Measurements from ENCODE around the gene MLXIP. TPM values are rescaled to one million over a fixed set of nuclear protein-coding genes. Genes with fewer than 3 reads are reported as not detected.
A peak's percentile ranks its signal among the peaks of the same experiment; 100 is the strongest.

The MLXIP gene
- total RNA-seq, 2 donors from 2014 or later: 28.4 to 48.6 TPM

DNA sequence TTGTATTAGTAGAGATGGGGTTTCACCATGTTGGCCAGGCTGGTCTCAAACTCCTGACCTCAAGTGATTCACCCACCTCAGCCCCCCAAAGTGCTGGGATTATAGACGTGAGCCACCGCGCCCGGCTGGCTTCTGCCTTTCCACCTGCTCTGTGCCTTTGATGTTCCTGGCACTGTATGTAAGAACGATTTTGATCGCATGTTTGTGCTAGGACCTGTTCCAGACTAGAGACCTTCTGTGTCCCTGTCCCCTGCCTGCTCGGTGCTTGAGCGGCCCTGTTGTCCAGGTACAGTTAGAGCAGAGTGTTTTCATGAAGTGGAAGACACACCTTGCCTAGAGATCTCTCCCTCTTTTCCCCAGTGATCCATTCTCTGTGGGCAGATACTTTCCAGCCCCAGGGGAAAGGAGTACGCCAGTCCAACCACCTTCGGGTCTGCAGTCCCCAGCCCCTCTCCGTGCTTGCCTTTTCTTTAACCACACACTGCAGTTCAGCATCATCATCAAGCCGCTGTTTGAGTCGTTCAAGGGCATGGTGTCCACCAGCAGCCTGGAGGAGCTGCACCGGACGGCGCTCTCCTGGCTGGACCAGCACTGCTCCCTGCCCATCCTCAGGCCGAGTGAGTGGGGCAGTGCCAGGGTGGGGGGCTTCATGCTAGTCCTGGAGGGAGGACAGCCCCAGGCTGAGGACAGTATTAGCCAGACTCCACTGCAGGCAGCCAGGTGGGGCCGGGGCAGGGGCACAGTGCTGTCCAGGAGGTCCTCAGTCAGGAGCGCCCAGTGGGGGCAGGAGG is 62.1 kb downstream of the MLXIP start:
- H3K4me3 Mint-ChIP-seq: no peak overlapping the region
- H3K27me3 Mint-ChIP-seq: no peaks in the 10 kb centered on the region
- no peak for ATAC-seq
- peaks cover 0 to 4% of the 10 kb centered on the region in 2 donors for H3K4me1 Mint-ChIP-seq (ENCODE audit: low read depth in 2 of 2)
- DNase-seq (ENCODE audit: low spot score): no peak
- H3K9me3 Mint-ChIP-seq: no peaks in the 10 kb centered on the region
- H3K27ac Mint-ChIP-seq: no peak overlapping the region
- no peaks in the 10 kb centered on the region for H3K36me3 Mint-ChIP-seq

DNA sequence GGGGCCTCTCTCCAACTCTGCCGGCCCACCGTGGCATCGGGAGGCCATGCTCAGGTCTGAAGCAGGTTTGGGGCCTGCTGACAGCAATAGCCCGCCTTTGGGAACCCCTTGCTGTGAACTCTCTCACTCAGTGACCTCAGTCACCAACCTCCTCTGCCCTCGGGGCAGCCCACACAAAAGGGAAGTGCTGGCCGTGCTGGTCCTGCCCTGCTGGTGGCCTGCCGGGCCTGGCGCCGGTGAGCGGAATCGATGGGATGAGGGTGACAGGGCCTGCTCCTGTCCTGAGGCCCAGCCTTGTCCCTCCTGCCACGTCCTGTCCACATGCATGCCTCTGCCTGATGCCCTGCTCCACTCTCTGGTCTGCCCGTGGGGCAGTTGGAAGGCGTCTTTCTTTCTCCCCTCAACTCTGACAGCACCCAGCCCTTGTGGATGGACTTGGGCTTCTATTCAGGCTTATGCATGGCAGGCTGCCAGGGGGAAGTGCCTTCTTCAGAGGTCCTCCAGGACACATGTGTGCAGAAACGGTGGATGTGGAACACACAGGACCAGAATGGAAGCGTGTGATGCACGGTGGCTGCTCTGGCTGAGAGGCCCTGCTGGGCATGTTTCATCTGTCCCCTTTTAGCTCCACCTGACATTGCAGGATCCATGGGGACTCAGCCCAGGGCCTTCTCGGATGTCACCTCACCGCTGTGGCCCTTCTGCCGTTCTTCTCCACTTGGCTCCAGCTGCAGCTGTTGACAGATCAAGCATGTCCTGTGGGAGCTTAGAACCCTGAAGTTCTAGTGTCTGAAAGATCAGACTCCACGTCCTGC is 63.6 kb downstream of the MLXIP start:
- Mint-ChIP-seq H3K4me1 (ENCODE audit: low read depth in 2 of 2) (peaks cover 0 to 4% of the 10 kb centered on the region in 2 donors), H3K9me3 (no peaks in the 10 kb centered on the region), H3K4me3 (no peak overlapping the region), H3K27ac (no peak overlapping the region), H3K27me3 (no peaks in the 10 kb centered on the region), H3K36me3 (no peaks in the 10 kb centered on the region)
- no peak for DNase-seq (ENCODE audit: low spot score)
- ATAC-seq: no peak

DNA sequence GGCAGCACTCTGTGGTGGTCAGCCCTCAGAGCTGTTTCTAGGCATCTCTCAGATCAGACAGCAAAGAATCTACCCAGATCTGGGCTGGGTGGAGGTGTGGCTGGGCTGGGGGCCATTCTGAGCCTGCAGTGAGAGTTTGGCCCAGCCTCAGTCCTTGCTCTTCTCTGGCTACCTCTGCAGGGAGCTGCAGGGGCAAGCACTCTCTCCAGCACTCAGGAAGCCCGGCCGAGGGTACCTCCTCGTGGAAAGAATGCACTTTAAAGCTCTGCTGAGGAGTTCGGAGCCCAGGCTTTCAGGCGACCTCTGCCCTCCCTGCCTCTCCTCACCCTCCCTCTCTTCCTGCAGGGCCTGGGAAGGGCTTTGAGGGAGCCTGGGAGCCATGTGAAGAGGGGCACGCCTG is 64.3 kb downstream of the MLXIP start:
- Mint-ChIP-seq H3K36me3 (no peaks in the 10 kb centered on the region), H3K27me3 (no peaks in the 10 kb centered on the region), H3K4me3 (no peak overlapping the region), H3K9me3 (no peaks in the 10 kb centered on the region), H3K4me1 (ENCODE audit: low read depth in 2 of 2) (peaks cover 0 to 4% of the 10 kb centered on the region in 2 donors), H3K27ac (no peak overlapping the region)
- no peak for ATAC-seq
- DNase-seq (ENCODE audit: low spot score): no peak

DNA sequence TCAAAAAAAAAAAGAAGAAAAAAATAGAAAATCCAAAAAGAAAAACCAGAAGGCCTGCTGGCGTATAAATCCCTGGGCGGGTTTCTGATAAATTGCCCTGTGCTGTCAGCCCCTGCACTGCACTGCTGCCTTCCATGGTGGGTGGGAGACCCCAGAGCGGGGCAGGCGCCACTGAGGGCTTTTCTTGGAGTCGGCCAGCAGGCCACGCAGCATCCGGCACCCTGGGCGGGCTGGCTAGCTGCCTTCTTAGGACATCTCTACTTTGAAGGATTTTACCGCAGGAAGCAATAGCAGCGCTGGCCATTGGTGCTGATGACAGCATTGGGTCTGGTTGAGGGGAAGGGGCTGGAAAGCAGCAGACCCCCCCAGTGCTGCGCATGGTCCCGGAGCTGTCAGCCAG is 66.3 kb downstream of the MLXIP start:
- DNase-seq (ENCODE audit: low spot score) (no peak), ATAC-seq (no peak)
- H3K9me3 Mint-ChIP-seq: no peaks in the 10 kb centered on the region
- H3K4me3 Mint-ChIP-seq: no peak overlapping the region
- H3K36me3 Mint-ChIP-seq: no peaks in the 10 kb centered on the region
- no peak overlapping the region for H3K27ac Mint-ChIP-seq
- peaks cover 0 to 4% of the 10 kb centered on the region in 2 donors for H3K4me1 Mint-ChIP-seq (ENCODE audit: low read depth in 2 of 2)
- H3K27me3 Mint-ChIP-seq: no peaks in the 10 kb centered on the region

DNA sequence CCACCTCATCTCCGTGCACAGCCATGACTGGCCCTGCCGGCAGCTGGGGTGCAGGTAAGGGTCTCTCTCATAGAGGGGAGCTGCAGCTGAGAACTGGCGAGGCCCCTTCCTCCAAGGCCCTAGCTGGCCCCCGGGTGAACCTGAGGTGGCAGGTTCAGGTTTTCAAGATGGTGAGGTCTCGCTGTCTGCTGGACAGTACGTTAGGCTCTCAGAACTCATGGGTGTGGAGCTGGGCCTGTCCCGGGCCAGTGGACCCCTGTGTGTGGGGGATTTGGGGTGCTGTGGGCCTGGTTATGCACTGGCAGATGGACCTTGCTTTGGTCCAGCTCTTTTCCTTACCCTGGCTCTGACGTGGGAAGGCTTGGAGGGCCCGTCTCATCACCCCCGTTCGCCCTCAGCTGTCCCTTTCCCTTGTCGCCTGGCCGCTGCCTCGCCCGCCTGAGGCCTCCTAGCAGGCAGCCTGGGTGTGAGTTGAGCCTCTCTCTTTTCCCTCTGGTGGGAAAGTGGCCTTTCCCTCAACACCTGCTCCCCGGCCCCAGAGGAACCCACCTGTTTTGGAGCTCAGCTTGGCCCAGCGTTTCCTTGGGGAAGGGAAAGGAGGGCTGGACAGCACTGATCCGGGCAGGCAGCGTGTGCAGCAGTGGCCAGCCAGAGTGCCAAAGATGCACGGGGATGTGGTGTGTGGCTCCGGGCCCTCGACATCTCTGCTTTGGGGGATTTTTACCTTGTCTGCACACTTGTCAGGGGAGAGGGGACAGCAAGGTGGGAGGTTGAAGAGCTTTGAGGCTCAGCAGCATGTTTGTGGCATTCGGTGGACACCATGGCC is 67.2 kb downstream of the MLXIP start:
- Mint-ChIP-seq H3K9me3 (no peaks in the 10 kb centered on the region), H3K27ac (no peak overlapping the region), H3K36me3 (no peaks in the 10 kb centered on the region), H3K27me3 (no peaks in the 10 kb centered on the region), H3K4me1 (ENCODE audit: low read depth in 2 of 2) (peaks cover 0 to 4% of the 10 kb centered on the region in 2 donors), H3K4me3 (no peak overlapping the region)
- DNase-seq (ENCODE audit: low spot score) (no peak), ATAC-seq (no peak)

DNA sequence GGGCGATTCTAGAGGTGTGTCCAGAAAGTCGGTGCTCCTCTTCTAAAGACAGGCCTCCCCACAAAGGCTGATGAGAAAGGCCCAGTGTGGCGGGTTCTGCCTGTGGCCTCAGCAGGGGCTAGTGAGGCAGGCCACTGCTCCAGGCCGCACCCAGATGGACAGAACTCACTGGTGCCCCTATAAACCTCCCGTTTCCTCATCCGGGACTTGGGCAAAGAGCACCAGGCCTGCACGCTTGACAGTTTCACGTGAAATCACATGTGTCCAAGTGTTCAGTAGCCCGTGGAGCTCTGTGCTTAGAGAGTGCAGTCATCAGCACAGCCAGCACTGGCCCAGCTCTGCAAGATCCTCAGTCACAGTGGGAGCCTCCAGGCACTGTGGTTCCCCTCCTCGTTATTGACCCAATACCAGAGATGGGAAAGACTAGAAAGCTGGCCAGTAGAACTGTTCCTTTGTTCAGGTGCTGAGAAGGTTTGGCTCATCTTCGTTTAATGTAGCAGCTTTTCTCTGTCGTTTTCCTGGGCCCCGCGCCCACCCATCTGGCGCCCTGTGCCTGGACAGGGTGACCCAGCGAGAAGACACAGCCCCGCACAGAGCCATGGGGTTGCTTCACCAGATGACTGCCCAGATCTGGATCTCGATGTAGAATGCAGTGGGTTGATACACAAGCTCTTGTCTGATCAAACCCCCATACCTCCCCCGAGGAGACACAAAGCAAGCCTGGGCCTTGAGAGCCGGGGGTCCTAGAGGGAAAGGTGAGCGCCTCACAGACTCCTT is 69.1 kb downstream of the MLXIP start:
- Mint-ChIP-seq H3K36me3 (no peaks in the 10 kb centered on the region), H3K4me1 (ENCODE audit: low read depth in 2 of 2) (peaks cover 4 to 5% of the 10 kb centered on the region in 2 donors), H3K9me3 (no peaks in the 10 kb centered on the region), H3K27me3 (no peaks in the 10 kb centered on the region), H3K4me3 (no peak overlapping the region), H3K27ac (peak overlapping the region in 1 of 2 donors; percentile 80)
- no peak for DNase-seq (ENCODE audit: low spot score)
- peak in 1 of 2 donors; percentile 29 for ATAC-seq

DNA sequence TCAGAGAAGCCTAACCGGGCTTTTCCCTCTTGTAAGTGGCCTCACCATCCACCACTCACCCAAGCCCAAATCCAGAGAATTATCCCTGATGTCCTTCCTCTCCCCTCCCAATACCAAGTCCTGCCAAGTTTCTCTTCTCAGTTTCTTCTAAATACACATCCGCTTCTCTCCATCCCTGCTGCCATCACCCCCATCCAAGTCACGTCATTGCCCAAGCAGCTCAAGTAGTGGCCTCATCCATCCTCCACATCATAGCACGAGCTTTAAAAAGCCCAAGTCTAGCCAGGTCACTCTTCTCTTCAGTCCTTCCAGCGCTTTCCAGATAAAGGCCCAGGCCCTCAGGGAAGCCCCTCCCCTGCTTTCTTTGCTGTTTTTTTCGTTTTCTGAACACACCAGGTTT is 70.1 kb downstream of the MLXIP start:
- H3K4me1 Mint-ChIP-seq (ENCODE audit: low read depth in 2 of 2): peaks cover 3 to 5% of the 10 kb centered on the region in 2 donors

DNA sequence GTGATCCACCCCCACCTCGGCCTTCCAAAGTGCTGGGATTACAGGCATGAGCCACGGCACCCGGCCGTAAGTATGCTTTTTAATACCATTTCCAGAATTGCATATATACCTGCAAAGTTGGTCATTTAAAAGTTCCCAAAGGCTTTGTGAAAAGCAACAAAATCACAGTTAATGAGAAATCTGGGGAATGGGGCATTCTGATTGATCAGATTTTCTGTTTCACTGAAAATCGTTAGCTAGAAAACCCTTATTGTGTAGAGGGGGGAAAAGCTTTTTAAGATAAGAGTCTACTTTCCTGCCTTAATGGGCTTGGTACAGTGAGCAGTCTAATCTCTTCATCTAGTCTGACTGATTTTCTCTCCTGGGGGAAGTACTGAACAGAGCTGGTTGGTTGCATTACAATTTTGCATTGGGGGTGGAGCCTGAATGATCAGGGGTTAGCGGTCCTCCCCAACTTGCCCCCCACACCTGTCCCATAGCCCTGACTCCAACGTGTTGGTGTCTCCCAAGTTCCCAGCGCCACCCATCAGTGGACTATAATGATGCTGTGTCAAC is 71.6 kb downstream of the MLXIP start:
- Mint-ChIP-seq H3K27ac (no peak overlapping the region), H3K27me3 (no peaks in the 10 kb centered on the region), H3K4me3 (no peak overlapping the region), H3K36me3 (no peaks in the 10 kb centered on the region), H3K4me1 (ENCODE audit: low read depth in 2 of 2) (peaks cover 0 to 5% of the 10 kb centered on the region in 2 donors), H3K9me3 (no peaks in the 10 kb centered on the region)
- ATAC-seq (no peak), DNase-seq (ENCODE audit: low spot score) (no peak)

More for the DNA sequence above, 70.1 kb downstream of the MLXIP start:
- ATAC-seq: no peak
- Mint-ChIP-seq H3K36me3 (no peaks in the 10 kb centered on the region), H3K4me3 (no peak overlapping the region), H3K27me3 (no peaks in the 10 kb centered on the region), H3K9me3 (no peaks in the 10 kb centered on the region), H3K27ac (peak overlapping the region in 1 of 2 donors; percentile 80)
- DNase-seq (ENCODE audit: low spot score): no peak

DNA sequence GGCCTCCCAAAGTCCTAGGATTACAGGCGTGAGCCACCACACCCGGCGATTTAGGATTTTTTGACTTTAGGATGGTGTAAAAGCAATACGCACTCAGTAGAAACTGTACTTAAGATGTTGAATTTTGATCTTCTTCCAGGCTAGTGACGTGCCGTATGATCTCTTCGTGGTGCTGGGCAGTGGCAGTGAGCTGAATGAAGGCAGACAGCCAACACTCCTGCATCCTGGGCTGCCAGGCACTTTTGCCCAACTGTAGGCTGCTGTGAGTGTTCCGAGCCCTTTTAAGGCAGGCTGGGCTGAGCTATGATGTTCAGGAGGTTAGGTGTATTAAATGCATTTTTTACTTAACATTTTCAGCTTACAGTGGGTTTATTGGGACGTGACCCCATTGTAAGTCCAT is 74.2 kb downstream of the MLXIP start:
- peak overlapping the region in 1 of 2 donors; percentile 47 for H3K27ac Mint-ChIP-seq
- H3K27me3 Mint-ChIP-seq: peaks cover 0 to 3% of the 10 kb centered on the region in 2 donors
- ATAC-seq (no peak), DNase-seq (ENCODE audit: low spot score) (no peak)
- no peak overlapping the region for H3K4me3 Mint-ChIP-seq
- no peaks in the 10 kb centered on the region for H3K36me3 Mint-ChIP-seq
- no peaks in the 10 kb centered on the region for H3K9me3 Mint-ChIP-seq
- peaks cover 0 to 13% of the 10 kb centered on the region in 2 donors for H3K4me1 Mint-ChIP-seq (ENCODE audit: low read depth in 2 of 2)

DNA sequence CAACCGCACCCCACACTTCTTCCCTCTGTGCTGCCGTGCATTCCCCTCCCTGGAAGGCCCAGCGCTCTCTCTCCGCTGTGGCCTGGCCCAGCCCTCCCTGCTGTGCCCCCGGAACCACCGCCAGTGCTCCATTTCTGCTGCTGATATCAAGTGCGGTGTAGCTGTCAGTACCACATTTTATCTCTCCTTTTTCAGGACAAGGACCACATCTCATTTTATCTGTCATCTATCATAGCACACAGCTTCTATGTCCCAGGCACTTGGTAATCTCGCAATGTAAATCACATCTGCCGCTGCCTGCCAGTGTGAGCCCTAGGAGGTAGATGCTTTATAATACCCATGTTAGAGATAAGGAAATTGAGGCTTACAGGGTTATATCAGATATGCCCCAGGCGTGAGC is 77.1 kb downstream of the MLXIP start:
- H3K4me3 Mint-ChIP-seq: no peak overlapping the region
- H3K9me3 Mint-ChIP-seq: no peaks in the 10 kb centered on the region
- no peak for DNase-seq (ENCODE audit: low spot score)
- no peaks in the 10 kb centered on the region for H3K36me3 Mint-ChIP-seq
- ATAC-seq: peak in 1 of 2 donors; percentile 27
- peak overlapping the region in 1 of 2 donors; percentile 76 for H3K27ac Mint-ChIP-seq
- H3K27me3 Mint-ChIP-seq: peaks cover 0 to 3% of the 10 kb centered on the region in 2 donors
- H3K4me1 Mint-ChIP-seq (ENCODE audit: low read depth in 2 of 2): peaks cover 5 to 27% of the 10 kb centered on the region in 2 donors

DNA sequence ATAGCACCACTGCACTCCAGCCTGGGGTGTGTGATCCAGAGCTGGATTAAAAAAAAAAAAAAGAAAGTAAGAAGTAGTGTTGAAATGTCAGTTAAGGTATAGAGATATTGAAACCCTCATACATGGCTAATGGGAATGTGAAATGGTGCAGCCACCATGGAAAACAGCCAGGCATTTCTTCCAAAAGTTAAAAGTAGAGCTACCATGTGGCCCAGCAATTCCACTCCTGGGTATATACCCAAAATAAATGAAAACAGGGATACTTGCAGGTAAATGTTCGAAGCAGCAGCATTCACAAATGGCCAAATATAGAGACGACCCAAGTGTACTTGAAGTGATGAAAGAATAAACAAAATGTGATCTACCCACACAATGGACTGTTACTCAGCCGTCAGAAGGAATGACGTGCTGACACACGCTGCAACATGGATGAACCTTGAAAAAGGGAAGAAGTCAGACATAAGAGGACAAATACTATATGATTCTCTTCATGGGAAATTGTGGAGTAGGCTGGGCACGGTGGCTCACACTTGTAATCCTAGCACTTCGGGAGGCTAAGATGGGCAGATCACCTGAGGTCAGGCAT is 80.2 kb downstream of the MLXIP start:
- Mint-ChIP-seq H3K27ac (peak overlapping the region in 1 of 2 donors; percentile 44), H3K9me3 (no peaks in the 10 kb centered on the region), H3K4me1 (ENCODE audit: low read depth in 2 of 2) (peaks cover 23 to 38% of the 10 kb centered on the region in 2 donors), H3K27me3 (peaks cover 0 to 3% of the 10 kb centered on the region in 2 donors), H3K4me3 (no peak overlapping the region), H3K36me3 (no peaks in the 10 kb centered on the region)
- ATAC-seq (no peak), DNase-seq (ENCODE audit: low spot score) (no peak)

DNA sequence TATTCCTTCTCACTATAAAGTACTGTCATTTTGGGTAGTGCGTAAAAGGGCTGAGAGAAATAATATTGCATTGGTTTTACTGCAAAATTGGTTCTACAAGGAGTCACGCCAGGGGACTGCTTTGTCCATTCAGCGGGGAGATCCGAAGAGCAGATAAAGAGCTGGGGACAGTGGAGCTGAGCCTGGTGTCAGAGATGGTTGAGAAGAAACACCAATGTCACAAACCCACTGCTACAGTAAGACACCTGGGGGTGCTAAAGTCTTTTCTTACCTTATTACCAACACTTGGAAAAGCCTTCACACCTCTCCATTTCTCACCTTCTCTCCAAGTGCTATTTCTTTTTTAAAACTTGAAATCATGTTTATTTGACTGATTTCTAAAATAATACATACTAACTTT is 81.3 kb downstream of the MLXIP start:
- H3K27ac Mint-ChIP-seq: peak overlapping the region in 1 of 2 donors; percentile 44
- H3K36me3 Mint-ChIP-seq: no peaks in the 10 kb centered on the region
- peaks cover 0 to 3% of the 10 kb centered on the region in 2 donors for H3K27me3 Mint-ChIP-seq
- DNase-seq (ENCODE audit: low spot score) (no peak), ATAC-seq (no peak)
- no peak overlapping the region for H3K4me3 Mint-ChIP-seq
- H3K9me3 Mint-ChIP-seq: no peaks in the 10 kb centered on the region
- H3K4me1 Mint-ChIP-seq (ENCODE audit: low read depth in 2 of 2): peaks cover 24 to 41% of the 10 kb centered on the region in 2 donors
